ENCODE measurements around the gene LPXN.

LPXN gene

DNA sequence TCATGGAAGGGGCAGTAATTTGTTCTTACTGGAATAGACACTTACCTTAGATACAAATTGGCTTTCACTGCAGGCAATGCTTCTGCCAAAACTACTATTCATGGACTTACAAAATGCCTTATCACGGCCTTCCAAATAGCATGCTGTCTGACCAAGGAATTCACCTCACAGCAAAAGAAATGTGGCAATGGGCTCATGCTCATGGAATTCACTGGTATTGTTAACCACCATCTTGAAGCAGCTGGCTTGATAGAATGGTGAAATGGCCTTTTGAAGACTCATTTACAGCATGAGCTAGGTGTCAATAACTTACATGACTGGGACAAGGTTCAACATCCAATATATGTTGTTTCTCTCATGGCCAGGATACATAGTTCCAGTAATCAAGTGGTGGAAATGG is 89.7 kb downstream of the LPXN start:
- DNase-seq (ENCODE audit: low read depth), result no peak
- no peak overlapping the region for H3K4me3 ChIP-seq (ENCODE audit: low read length)
- TF ChIP-seq, protein P1, sequence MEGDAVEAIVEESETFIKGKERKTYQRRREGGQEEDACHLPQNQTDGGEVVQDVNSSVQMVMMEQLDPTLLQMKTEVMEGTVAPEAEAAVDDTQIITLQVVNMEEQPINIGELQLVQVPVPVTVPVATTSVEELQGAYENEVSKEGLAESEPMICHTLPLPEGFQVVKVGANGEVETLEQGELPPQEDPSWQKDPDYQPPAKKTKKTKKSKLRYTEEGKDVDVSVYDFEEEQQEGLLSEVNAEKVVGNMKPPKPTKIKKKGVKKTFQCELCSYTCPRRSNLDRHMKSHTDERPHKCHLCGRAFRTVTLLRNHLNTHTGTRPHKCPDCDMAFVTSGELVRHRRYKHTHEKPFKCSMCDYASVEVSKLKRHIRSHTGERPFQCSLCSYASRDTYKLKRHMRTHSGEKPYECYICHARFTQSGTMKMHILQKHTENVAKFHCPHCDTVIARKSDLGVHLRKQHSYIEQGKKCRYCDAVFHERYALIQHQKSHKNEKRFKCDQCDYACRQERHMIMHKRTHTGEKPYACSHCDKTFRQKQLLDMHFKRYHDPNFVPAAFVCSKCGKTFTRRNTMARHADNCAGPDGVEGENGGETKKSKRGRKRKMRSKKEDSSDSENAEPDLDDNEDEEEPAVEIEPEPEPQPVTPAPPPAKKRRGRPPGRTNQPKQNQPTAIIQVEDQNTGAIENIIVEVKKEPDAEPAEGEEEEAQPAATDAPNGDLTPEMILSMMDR (conservative IDR thresholded peaks at IDR 0.05; ENCODE audit: low read length), result no peak

All from AG10803 (cell line).